Measurements from ENCODE around the gene CLK3. TPM values are rescaled to one million over a fixed set of nuclear protein-coding genes. Genes with fewer than 3 reads are reported as not detected.

Gene CLK3
- total RNA-seq, 1 donor from 2014 or later = 65.8 TPM

- Histone ChIP-seq H3K4me2 (ENCODE audit: low read length) (no peak overlapping the region), H3K4me1 (ENCODE audit: insufficient read depth, low read length) (peaks cover 10% of the 10 kb centered on the region), H3K9ac (ENCODE audit: low read length) (no peak overlapping the region), H3K79me2 (ENCODE audit: insufficient read depth, low read length) (peaks cover 84% of the 10 kb centered on the region), H3K9me3 (ENCODE audit: insufficient read depth, low read depth, low read length) (no peaks in the 10 kb centered on the region), H3K36me3 (ENCODE audit: insufficient read depth, low read length) (peaks cover 50% of the 10 kb centered on the region), H2AFZ (ENCODE audit: low read depth, low read length) (no peak overlapping the region), H3K27me3 (ENCODE audit: insufficient read depth, low read length) (no peaks in the 10 kb centered on the region), H3K4me3 (ENCODE audit: insufficient read depth, low read depth, low read length) (no peak overlapping the region), H3K27ac (ENCODE audit: low read depth, low read length) (no peak overlapping the region), H4K20me1 (ENCODE audit: insufficient read depth, low read length) (peaks cover 94% of the 10 kb centered on the region)
- TF ChIP-seq EZH2 (IDR thresholded peaks at IDR 0.05; ENCODE audit: insufficient read depth, low read length) (no peak), CTCF (IDR thresholded peaks at IDR 0.05; ENCODE audit: insufficient read depth, low read depth, low read length) (peak; percentile 90)
- Mint-ChIP-seq H3K36me3 (ENCODE audit: low read depth, unreplicated experiment) (peaks cover 29% of the 10 kb centered on the region), H3K4me1 (ENCODE audit: low read depth, unreplicated experiment) (peaks cover 13% of the 10 kb centered on the region), H3K9me3 (ENCODE audit: unreplicated experiment) (no peaks in the 10 kb centered on the region), H3K27ac (ENCODE audit: unreplicated experiment) (no peak overlapping the region), H3K4me3 (ENCODE audit: unreplicated experiment) (peak overlapping the region; percentile 20), H3K27me3 (ENCODE audit: low read depth, unreplicated experiment) (no peaks in the 10 kb centered on the region)
- DNase-seq (ENCODE audit: low read depth) (peak; percentile 41), FAIRE-seq (no peak)
Observed at GRCh38 chr15:74620636-74621545, 5.3 kb downstream of the CLK3 start.

- peaks cover 98% of the 10 kb centered on the region for H4K20me1 ChIP-seq (ENCODE audit: insufficient read depth, low read length)
- H3K27me3 ChIP-seq (ENCODE audit: insufficient read depth, low read length) = no peaks in the 10 kb centered on the region
- H3K79me2 ChIP-seq (ENCODE audit: insufficient read depth, low read length) = peaks cover 80% of the 10 kb centered on the region
- FAIRE-seq (no peak), DNase-seq (ENCODE audit: low read depth) (no peak)
- peaks cover 30% of the 10 kb centered on the region for H3K36me3 Mint-ChIP-seq (ENCODE audit: low read depth, unreplicated experiment)
- peaks cover 13% of the 10 kb centered on the region for H3K4me1 Mint-ChIP-seq (ENCODE audit: low read depth, unreplicated experiment)
- no peaks in the 10 kb centered on the region for H3K9me3 ChIP-seq (ENCODE audit: insufficient read depth, low read depth, low read length)
- H3K36me3 ChIP-seq (ENCODE audit: insufficient read depth, low read length) = peaks cover 56% of the 10 kb centered on the region
- no peak overlapping the region for H3K27ac Mint-ChIP-seq (ENCODE audit: unreplicated experiment)
- H3K4me3 ChIP-seq (ENCODE audit: insufficient read depth, low read depth, low read length) = no peak overlapping the region
- H3K9me3 Mint-ChIP-seq (ENCODE audit: unreplicated experiment) = no peaks in the 10 kb centered on the region
- H3K27ac ChIP-seq (ENCODE audit: low read depth, low read length) = no peak overlapping the region
- no peak overlapping the region for H3K9ac ChIP-seq (ENCODE audit: low read length)
- H3K4me3 Mint-ChIP-seq (ENCODE audit: unreplicated experiment) = no peak overlapping the region
- H3K4me2 ChIP-seq (ENCODE audit: low read length) = no peak overlapping the region
- peaks cover 8% of the 10 kb centered on the region for H3K4me1 ChIP-seq (ENCODE audit: insufficient read depth, low read length)
- no peaks in the 10 kb centered on the region for H3K27me3 Mint-ChIP-seq (ENCODE audit: low read depth, unreplicated experiment)
- no peak for TF ChIP-seq CTCF (IDR thresholded peaks at IDR 0.05; ENCODE audit: insufficient read depth, low read depth, low read length)
- no peak for TF ChIP-seq EZH2 (IDR thresholded peaks at IDR 0.05; ENCODE audit: insufficient read depth, low read length)
- H2AFZ ChIP-seq (ENCODE audit: low read depth, low read length) = no peak overlapping the region
Observed at GRCh38 chr15:74621546-74621920, 5.9 kb downstream of the CLK3 start.

GRCh38 chr15:74621936-74622335 lies 6.3 kb downstream of the CLK3 start:
- Histone ChIP-seq H3K4me1 (ENCODE audit: insufficient read depth, low read length) (peaks cover 4% of the 10 kb centered on the region), H3K4me3 (ENCODE audit: insufficient read depth, low read depth, low read length) (no peak overlapping the region), H3K36me3 (ENCODE audit: insufficient read depth, low read length) (peaks cover 60% of the 10 kb centered on the region), H4K20me1 (ENCODE audit: insufficient read depth, low read length) (peaks cover 98% of the 10 kb centered on the region), H3K4me2 (ENCODE audit: low read length) (no peak overlapping the region), H3K27me3 (ENCODE audit: insufficient read depth, low read length) (no peaks in the 10 kb centered on the region), H3K9me3 (ENCODE audit: insufficient read depth, low read depth, low read length) (no peaks in the 10 kb centered on the region), H3K79me2 (ENCODE audit: insufficient read depth, low read length) (peaks cover 76% of the 10 kb centered on the region), H3K9ac (ENCODE audit: low read length) (no peak overlapping the region), H2AFZ (ENCODE audit: low read depth, low read length) (no peak overlapping the region), H3K27ac (ENCODE audit: low read depth, low read length) (no peak overlapping the region)
- H3K4me1 Mint-ChIP-seq (ENCODE audit: low read depth, unreplicated experiment) = peaks cover 10% of the 10 kb centered on the region
- no peaks in the 10 kb centered on the region for H3K9me3 Mint-ChIP-seq (ENCODE audit: unreplicated experiment)
- no peaks in the 10 kb centered on the region for H3K27me3 Mint-ChIP-seq (ENCODE audit: low read depth, unreplicated experiment)
- FAIRE-seq (no peak), DNase-seq (ENCODE audit: low read depth) (no peak)
- H3K27ac Mint-ChIP-seq (ENCODE audit: unreplicated experiment) = no peak overlapping the region
- H3K4me3 Mint-ChIP-seq (ENCODE audit: unreplicated experiment) = no peak overlapping the region
- peaks cover 30% of the 10 kb centered on the region for H3K36me3 Mint-ChIP-seq (ENCODE audit: low read depth, unreplicated experiment)
- TF ChIP-seq CTCF (IDR thresholded peaks at IDR 0.05; ENCODE audit: insufficient read depth, low read depth, low read length) (no peak), EZH2 (IDR thresholded peaks at IDR 0.05; ENCODE audit: insufficient read depth, low read length) (no peak)
